HG03558 (cell line): ENCODE results near the gene UBE2F.
"Not testable (repeated sequence)": the region's sequence is repeated elsewhere in the genome, so short reads cannot be mapped to it uniquely, and the experiment has no call there.

ENCODE experiments used
- ATAC-seq: cut with Tn5 transposase; IDR thresholded peaks from one replicate; pipeline ENCODE4 v1.9.1; 2021; ENCODE audit warnings: moderate number of reproducible peaks; ENCODE audit not compliant: unreplicated experiment; ENCODE audit errors: extremely low read depth

Gene UBE2F

DNA sequence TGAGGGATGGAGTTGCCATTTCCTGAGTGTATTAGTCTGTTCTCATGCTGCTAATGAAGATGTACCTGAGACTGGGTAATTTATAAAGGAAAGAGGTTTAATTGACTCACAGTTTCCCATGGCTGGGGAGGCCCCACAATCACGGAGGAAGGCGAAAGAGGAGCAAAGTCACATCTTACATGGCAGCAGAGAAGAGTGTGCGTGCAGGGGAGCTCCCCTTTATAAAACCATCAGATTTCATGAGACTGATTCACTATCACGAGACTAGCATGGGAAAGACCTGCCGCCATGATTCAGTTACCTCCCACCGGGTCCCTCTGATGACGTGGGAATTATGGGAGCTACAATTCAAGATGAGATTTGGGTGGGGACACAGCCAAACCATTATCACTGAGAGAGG lies 99.9 kb downstream of the UBE2F start:
- ATAC-seq, result not testable (repeated sequence)

DNA sequence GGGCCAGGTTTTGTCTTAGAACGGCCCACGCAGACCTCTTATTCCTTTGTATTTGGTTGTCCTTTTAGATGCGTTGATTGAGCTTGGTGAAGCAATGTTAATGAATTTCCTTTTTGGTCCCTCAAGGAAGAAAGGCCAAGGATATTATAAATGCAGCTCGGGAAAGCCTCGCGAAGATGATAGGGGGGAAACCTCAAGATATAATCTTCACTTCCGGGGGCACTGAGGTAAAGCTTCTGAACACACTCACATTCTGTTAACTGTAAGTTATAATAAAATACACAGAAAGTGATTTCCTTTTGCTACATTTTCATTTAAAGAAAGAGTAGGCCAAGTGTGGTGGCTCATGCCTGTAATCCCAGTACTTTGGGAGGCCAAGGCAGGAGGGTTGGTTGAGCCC lies 101.1 kb downstream of the UBE2F start:
- ATAC-seq, result no peak

GRCh38 chr2:238069021-238069709 lies 102.4 kb downstream of the UBE2F start:
- no peak for ATAC-seq

DNA sequence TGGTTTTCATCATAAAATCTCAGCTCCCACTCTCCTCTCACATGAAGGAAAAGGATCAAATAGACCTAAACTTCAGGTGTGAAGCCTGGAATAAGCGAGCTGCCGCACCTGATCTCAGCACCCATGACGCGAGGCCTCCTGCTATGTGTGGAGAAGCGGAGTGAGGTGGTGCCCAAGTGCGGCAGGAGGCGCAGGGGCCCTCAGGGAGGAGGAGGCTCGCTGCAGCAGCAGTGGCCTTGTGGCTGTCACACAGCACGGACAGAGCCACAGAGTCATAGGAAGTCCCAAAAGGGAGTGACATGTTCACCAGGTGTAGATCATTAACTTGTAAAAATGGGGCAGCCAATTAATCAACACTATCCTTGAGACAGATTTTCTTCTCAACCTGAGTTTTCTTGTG lies 103.1 kb downstream of the UBE2F start:
- ATAC-seq, result no peak

- ATAC-seq, result no peak
These were observed 108.6 kb downstream of the UBE2F start for GRCh38 chr2:238075397-238075796.

GRCh38 chr2:238077292-238077691 lies 110.5 kb downstream of the UBE2F start:
- ATAC-seq, result no peak

DNA sequence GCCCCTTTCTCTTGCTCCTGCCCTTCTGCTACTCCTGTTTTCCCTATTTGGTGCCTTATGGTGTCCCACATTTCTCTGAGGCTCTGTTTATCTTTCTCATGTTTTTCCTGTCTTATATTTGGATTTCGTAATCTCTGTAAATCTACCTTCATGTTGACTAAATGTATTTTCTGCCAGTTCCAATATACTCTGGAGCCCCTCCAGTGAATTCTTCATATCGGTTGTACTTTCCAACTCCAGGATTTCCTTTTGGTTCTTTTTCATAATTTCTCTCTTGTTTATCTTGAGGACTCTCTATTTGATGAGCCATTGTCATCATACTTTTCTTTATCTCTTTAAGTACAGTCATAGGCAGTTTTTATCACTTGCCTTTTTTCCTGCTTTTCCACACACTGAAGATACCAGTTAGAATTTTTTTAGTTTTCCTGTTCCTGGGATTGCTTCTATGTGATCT lies 113.1 kb downstream of the UBE2F start:
- no peak for ATAC-seq

DNA sequence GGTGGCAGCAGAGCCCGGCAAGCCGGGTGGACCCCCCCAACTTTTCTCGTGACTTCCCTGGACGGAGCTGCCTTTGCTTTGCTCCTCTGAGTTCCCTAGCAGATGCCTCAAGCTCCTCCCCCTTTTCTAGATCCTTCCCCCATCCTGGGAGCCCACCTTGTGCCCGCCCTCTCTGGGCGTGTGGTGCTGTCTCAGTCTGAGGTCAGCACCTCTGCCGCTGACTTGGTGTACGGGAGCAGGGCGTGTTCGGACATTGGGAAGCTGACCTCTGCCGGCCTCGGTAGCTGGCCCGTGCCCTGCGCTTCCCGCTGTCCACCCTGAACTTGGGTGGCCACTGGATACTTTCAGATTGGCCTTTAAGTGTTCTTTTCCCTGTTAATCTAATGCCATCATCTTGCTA lies 113.7 kb downstream of the UBE2F start:
- no peak for ATAC-seq

DNA sequence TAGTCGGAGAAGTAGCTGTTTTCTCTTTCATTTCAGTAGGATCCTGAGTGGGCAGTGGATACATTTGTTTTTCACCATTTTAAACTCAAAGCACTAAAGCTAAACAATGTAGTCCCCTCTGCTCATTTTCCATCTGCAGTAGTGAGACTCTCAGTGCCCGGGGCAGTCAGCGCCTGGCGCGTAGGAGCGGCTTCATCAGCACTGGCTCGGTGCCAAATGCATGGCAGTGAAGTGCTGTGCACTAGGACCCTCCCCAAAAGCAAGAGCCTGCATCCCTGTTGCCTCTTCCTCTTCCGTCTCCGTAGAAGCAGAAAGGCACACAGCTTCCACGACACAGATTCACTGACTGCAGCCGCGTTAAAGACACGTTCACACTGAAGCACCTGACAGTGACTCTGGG lies 114.3 kb downstream of the UBE2F start:
- ATAC-seq, result no peak

GRCh38 chr2:238081561-238081960 lies 114.7 kb downstream of the UBE2F start:
- no peak for ATAC-seq

DNA sequence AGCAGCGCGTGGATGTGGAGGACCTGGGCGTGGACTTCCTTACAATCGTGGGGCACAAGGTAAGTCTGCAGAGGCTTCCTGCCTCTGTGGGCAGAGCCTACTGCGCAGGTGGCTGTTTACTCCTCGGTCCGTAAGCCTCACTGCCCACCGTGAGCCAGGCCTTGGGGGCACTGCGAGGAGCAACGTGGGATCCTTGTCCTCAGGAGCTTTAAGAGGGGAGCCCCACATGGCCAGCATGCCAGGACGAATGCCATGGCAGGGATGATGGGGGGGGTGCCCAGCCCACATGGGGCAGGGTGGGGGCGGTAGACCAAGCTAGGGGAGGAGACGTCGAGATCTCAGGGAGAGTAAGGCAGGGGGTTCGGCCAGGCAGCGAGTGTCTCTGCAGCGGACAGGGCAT lies 115.3 kb downstream of the UBE2F start:
- ATAC-seq, result no peak

DNA sequence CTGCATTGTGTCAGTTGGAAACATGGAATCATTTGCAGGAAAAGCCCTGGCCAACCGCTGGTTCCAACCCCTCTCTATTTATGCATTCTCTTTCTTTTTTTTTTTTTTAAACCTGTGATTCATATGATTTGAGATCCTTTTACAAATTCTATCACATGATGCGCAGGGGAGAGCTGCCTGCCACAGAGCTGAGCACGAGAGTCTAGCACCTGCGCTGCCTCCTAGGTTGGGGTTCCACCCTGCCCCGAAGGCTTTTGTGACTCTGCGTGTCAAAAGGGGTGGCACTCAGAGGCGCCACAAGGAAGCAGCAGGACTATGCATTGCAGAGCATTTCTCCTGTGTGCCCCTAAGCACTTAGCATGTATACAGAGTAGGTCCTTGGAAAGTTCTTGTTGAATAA lies 116.0 kb downstream of the UBE2F start:
- ATAC-seq, result no peak

- ATAC-seq, result no peak
These were observed 117.1 kb downstream of the UBE2F start for GRCh38 chr2:238083919-238084318.

- ATAC-seq, result no peak
These were observed 117.9 kb downstream of the UBE2F start for GRCh38 chr2:238084761-238085160.

GRCh38 chr2:238085899-238086298 lies 119.1 kb downstream of the UBE2F start:
- ATAC-seq, result no peak

- no peak for ATAC-seq
These were observed 120.4 kb downstream of the UBE2F start for GRCh38 chr2:238087211-238087610.

DNA sequence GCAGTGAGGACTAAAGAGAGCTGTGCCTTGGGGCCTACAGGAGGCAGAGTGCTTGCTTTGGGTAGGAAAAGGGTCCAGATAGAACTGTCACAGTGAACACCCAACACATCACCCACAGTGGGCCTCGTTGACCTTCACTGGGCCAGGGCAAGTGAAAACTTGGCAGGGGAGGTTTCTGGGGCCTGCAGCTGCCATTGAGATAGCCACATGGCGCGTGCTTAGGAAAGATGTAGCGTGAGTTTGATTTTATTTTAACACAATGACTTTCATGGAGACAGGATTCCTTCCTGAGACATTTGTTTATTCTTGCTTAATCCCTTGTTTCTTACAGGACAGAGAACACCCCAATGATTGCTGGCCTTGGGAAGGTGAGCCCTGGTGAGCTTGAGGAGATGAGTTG lies 124.1 kb downstream of the UBE2F start:
- no peak for ATAC-seq

DNA sequence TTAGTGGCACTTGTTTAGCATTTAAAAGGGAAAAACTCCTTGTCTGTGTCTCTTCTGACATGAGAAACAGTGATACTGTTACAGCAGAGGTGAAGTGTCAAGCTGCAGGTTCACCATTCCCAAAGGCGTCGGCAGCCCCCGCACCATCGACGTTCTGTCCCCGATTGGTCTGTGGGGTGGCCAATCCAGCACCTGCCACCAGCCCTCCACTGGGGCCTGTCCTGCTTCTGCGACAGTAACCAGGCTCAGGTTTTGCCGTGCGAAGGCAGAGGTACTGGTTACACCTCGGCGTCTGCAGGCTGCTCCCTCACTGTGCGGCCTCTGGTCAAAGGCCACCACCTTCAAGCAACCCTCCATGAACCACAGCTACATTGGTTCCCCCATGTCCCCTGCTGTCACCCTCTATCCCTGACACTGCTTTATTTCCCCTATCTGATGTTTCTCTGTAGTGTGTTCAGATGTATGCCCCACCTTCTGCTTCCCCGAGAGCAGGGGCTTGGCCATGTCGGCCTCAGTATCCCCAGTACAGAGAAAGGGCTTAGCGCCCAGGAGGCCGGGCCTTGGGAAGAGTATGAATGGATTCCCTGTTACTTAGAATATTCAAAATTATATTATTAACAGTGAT lies 124.7 kb downstream of the UBE2F start:
- ATAC-seq, result no peak
